ENCODE data around the gene BRINP2.

GRCh38 chr1:177211231-177211630 is 40.5 kb downstream of the BRINP2 start:
- no peak for TF ChIP-seq CTCF (IDR thresholded peaks at IDR 0.05)
- TF ChIP-seq USF2 (CRISPR knock-in tag; IDR thresholded peaks at IDR 0.05): no peak
- TF ChIP-seq E2F5 (CRISPR knock-in tag; IDR thresholded peaks at IDR 0.05): no peak
- TF ChIP-seq ESRRA (CRISPR knock-in tag; IDR thresholded peaks at IDR 0.05; ENCODE audit: borderline replicate concordance): no peak
- no peak for TF ChIP-seq MXD4 (CRISPR knock-in tag; IDR thresholded peaks at IDR 0.05; ENCODE audit: borderline replicate concordance)
- no peak for TF ChIP-seq PRDM15 (CRISPR knock-in tag; IDR thresholded peaks at IDR 0.05)
- no peak for TF ChIP-seq E2F1 (CRISPR knock-in tag; IDR thresholded peaks at IDR 0.05)
- no peak for TF ChIP-seq SMAD3 (CRISPR knock-in tag; IDR thresholded peaks at IDR 0.05; ENCODE audit: borderline replicate concordance)
